GM12878 (cell line): ENCODE data around the gene NMRK2.

ENCODE experiments used
- ATF2 ChIP-seq: IDR thresholded peaks from 2 replicates; pipeline ENCODE4 v1.6.1; 2012; ENCODE audit warnings: low read length, inconsistent platforms
- GABPA ChIP-seq: IDR thresholded peaks from 2 replicates; pipeline ENCODE4 v1.6.1; 2014; ENCODE audit warnings: antibody characterized with exemption, low read depth, mild to moderate bottlenecking, inconsistent platforms
- RB1 ChIP-seq: fragments of 450-650 bp; formaldehyde crosslinking; IDR thresholded peaks from 2 replicates; pipeline ENCODE4 v1.6.1; 2017; ENCODE audit warnings: mild to moderate bottlenecking, borderline replicate concordance
- ZNF687 ChIP-seq: fragments of 450-650 bp; IDR thresholded peaks from 2 replicates; pipeline ENCODE4 v1.6.1; 2017; ENCODE audit warnings: mild to moderate bottlenecking, moderate library complexity
- TF ChIP-seq, protein P1 (sequence below), 3 experiments: IDR thresholded peaks in 2 of 3; conservative IDR thresholded peaks in 1 of 3; 2 replicates each; pipeline ENCODE4 v1.5.1; 2011; ENCODE audit warnings: low read depth in 3 of 3, low read length in 3 of 3, mild to moderate bottlenecking in 3 of 3, control low read depth in 2 of 3, moderate library complexity in 2 of 3, inconsistent platforms in 1 of 3, mixed read lengths in 1 of 3; ENCODE audit not compliant: control insufficient read depth in 2 of 3, insufficient read depth in 1 of 3; ENCODE audit errors: extremely low read depth in 1 of 3

GRCh38 chr19:3949997-3950859, 17.4 kb downstream of the NMRK2 start:
- TF ChIP-seq RB1 (no peak), ZNF687 (no peak), GABPA (no peak), ATF2 (no peak)
- TF ChIP-seq, protein P1, sequence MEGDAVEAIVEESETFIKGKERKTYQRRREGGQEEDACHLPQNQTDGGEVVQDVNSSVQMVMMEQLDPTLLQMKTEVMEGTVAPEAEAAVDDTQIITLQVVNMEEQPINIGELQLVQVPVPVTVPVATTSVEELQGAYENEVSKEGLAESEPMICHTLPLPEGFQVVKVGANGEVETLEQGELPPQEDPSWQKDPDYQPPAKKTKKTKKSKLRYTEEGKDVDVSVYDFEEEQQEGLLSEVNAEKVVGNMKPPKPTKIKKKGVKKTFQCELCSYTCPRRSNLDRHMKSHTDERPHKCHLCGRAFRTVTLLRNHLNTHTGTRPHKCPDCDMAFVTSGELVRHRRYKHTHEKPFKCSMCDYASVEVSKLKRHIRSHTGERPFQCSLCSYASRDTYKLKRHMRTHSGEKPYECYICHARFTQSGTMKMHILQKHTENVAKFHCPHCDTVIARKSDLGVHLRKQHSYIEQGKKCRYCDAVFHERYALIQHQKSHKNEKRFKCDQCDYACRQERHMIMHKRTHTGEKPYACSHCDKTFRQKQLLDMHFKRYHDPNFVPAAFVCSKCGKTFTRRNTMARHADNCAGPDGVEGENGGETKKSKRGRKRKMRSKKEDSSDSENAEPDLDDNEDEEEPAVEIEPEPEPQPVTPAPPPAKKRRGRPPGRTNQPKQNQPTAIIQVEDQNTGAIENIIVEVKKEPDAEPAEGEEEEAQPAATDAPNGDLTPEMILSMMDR (IDR thresholded peaks at IDR 0.05 in 2 of 3, conservative IDR thresholded peaks at IDR 0.05 in 1 of 3; ENCODE audit: control insufficient read depth in 2 of 3, extremely low read depth in 1 of 3, insufficient read depth in 1 of 3, low read depth in 3 of 3, low read length in 3 of 3): no peak
